Astrocyte (in vitro differentiated cells and primary cell): ENCODE measurements around the gene FCER1G. TPM values are rescaled to one million over a fixed set of nuclear protein-coding genes. Genes with fewer than 3 reads are reported as not detected.

Source experiments
- DNase-seq: peaks from one replicate; pipeline ENCODE4 v3.0.0-alpha.2; 2010; ENCODE audit warnings: low read depth
- FAIRE-seq: peaks from 2 replicates; lab custom pipeline; 2011; peaks lifted over from hg19 to GRCh38; lab: Jason Lieb, UNC
- H2AFZ ChIP-seq: 2 replicates; pipeline ENCODE4 v1.6.0; 2012; ENCODE audit warnings: low read depth, low read length, inconsistent platforms
- H3K27ac ChIP-seq: 2 replicates; pipeline ENCODE4 v1.5.1; 2011; ENCODE audit warnings: low read depth, low read length, inconsistent platforms
- H3K27me3 ChIP-seq: 2 replicates; pipeline ENCODE4 v1.6.0; 2011; ENCODE audit warnings: low read length, inconsistent platforms; ENCODE audit not compliant: insufficient read depth
- H3K36me3 ChIP-seq: 2 replicates; pipeline ENCODE4 v1.5.1; 2011; ENCODE audit warnings: low read length, inconsistent platforms; ENCODE audit not compliant: insufficient read depth
- H3K4me1 ChIP-seq: 2 replicates; pipeline ENCODE4 v1.5.1; 2011; ENCODE audit warnings: low read length, inconsistent platforms; ENCODE audit not compliant: insufficient read depth
- H3K4me2 ChIP-seq: 2 replicates; pipeline ENCODE4 v1.6.0; 2012; ENCODE audit warnings: low read length, inconsistent platforms
- H3K4me3 ChIP-seq: 2 replicates; pipeline ENCODE4 v1.5.1; 2011; ENCODE audit warnings: low read depth, mild to moderate bottlenecking, low read length, inconsistent platforms; ENCODE audit not compliant: insufficient read depth
- H3K79me2 ChIP-seq: 2 replicates; pipeline ENCODE4 v1.6.0; 2012; ENCODE audit warnings: mild to moderate bottlenecking, low read length, inconsistent platforms; ENCODE audit not compliant: insufficient read depth
- H3K9ac ChIP-seq: 2 replicates; pipeline ENCODE4 v1.6.0; 2012; ENCODE audit warnings: mild to moderate bottlenecking, low read length, inconsistent platforms
- H3K9me3 ChIP-seq: 2 replicates; pipeline ENCODE4 v1.5.1; 2012; ENCODE audit warnings: low read depth, mild to moderate bottlenecking, low read length, inconsistent platforms; ENCODE audit not compliant: insufficient read depth
- H4K20me1 ChIP-seq: 2 replicates; pipeline ENCODE4 v1.6.0; 2012; ENCODE audit warnings: low read length, inconsistent platforms; ENCODE audit not compliant: insufficient read depth
- H3K27ac Mint-ChIP-seq: one replicate; pipeline ENCODE4 v1.8.0; 2021; ENCODE audit warnings: mild to moderate bottlenecking, mixed read lengths; ENCODE audit not compliant: unreplicated experiment
- H3K27me3 Mint-ChIP-seq: one replicate; pipeline ENCODE4 v1.8.0; 2021; ENCODE audit warnings: low read depth, mixed read lengths; ENCODE audit not compliant: unreplicated experiment
- H3K36me3 Mint-ChIP-seq: one replicate; pipeline ENCODE4 v1.8.0; 2021; ENCODE audit warnings: low read depth, mixed read lengths; ENCODE audit not compliant: unreplicated experiment
- H3K4me1 Mint-ChIP-seq: one replicate; pipeline ENCODE4 v1.8.0; 2021; ENCODE audit warnings: low read depth, mixed read lengths; ENCODE audit not compliant: unreplicated experiment
- H3K4me3 Mint-ChIP-seq: one replicate; pipeline ENCODE4 v1.8.0; 2021; ENCODE audit warnings: mild to moderate bottlenecking, moderate library complexity, mixed read lengths; ENCODE audit not compliant: unreplicated experiment
- H3K9me3 Mint-ChIP-seq: one replicate; pipeline ENCODE4 v1.8.0; 2021; ENCODE audit warnings: mild to moderate bottlenecking, mixed read lengths; ENCODE audit not compliant: unreplicated experiment
- CTCF ChIP-seq: IDR thresholded peaks from 2 replicates; pipeline ENCODE4 v1.5.1; 2011; ENCODE audit warnings: low read depth, mild to moderate bottlenecking, inconsistent platforms, low read length, moderate library complexity; ENCODE audit not compliant: insufficient read depth
- EZH2 ChIP-seq: IDR thresholded peaks from 2 replicates; pipeline ENCODE4 v1.6.1; 2012; ENCODE audit warnings: mild to moderate bottlenecking, low read length, inconsistent platforms; ENCODE audit not compliant: insufficient read depth
- total RNA-seq: library from RNA; stranded (reverse); gene quantifications from 2 replicates; pipeline ENCODE4 v1.2.1, GENCODE V29; 2021

FCER1G gene
- total RNA-seq, 1 donor from 2014 or later: 0.68 TPM

- Histone ChIP-seq H3K79me2 (no peaks in the 10 kb centered on the region), H3K36me3 (peaks cover 10% of the 10 kb centered on the region), H3K9ac (no peak overlapping the region), H3K27me3 (no peaks in the 10 kb centered on the region), H2AFZ (no peak overlapping the region), H3K27ac (no peak overlapping the region), H3K4me1 (peaks cover 14% of the 10 kb centered on the region), H4K20me1 (no peaks in the 10 kb centered on the region), H3K4me2 (no peak overlapping the region), H3K4me3 (no peak overlapping the region), H3K9me3 (no peaks in the 10 kb centered on the region)
- Mint-ChIP-seq H3K36me3 (peaks cover 12% of the 10 kb centered on the region), H3K4me1 (peaks cover 15% of the 10 kb centered on the region), H3K27me3 (peaks cover 9% of the 10 kb centered on the region), H3K27ac (no peak overlapping the region), H3K4me3 (peak overlapping the region; percentile 45), H3K9me3 (no peaks in the 10 kb centered on the region)
- FAIRE-seq (no peak), DNase-seq (no peak)
- TF ChIP-seq CTCF (no peak), EZH2 (no peak)
These were observed 3.4 kb downstream of the FCER1G start for GRCh38 chr1:161218301-161219077.

GRCh38 chr1:161219078-161219892, 4.2 kb downstream of the FCER1G start:
- H3K36me3 Mint-ChIP-seq: peaks cover 8% of the 10 kb centered on the region
- Histone ChIP-seq H3K27ac (no peak overlapping the region), H3K9ac (no peak overlapping the region), H2AFZ (no peak overlapping the region), H4K20me1 (no peaks in the 10 kb centered on the region), H3K79me2 (no peaks in the 10 kb centered on the region), H3K4me2 (no peak overlapping the region), H3K4me3 (no peak overlapping the region), H3K4me1 (peaks cover 14% of the 10 kb centered on the region), H3K36me3 (peaks cover 3% of the 10 kb centered on the region), H3K9me3 (no peaks in the 10 kb centered on the region), H3K27me3 (no peaks in the 10 kb centered on the region)
- DNase-seq (no peak), FAIRE-seq (no peak)
- H3K4me3 Mint-ChIP-seq: no peak overlapping the region
- H3K27me3 Mint-ChIP-seq: peaks cover 11% of the 10 kb centered on the region
- peaks cover 15% of the 10 kb centered on the region for H3K4me1 Mint-ChIP-seq
- TF ChIP-seq EZH2 (no peak), CTCF (no peak)
- H3K9me3 Mint-ChIP-seq: no peaks in the 10 kb centered on the region
- H3K27ac Mint-ChIP-seq: no peak overlapping the region
